Thyroid gland (tissue), 4 donors: ENCODE results near the gene NRIP2. TPM values are rescaled to one million over a fixed set of nuclear protein-coding genes. Genes with fewer than 3 reads are reported as not detected.
A peak's percentile ranks its signal among the peaks of the same experiment; 100 is the strongest.

Experiments used
- DNase-seq, 2 donors: peaks; one replicate each; pipeline ENCODE4 v3.0.0-alpha.2; 2019
- H3K27ac ChIP-seq, 3 donors: fragments of 200-600 bp; sonication (generic); 1 replicate in 2 of 3; 2 replicates in 1 of 3; pipeline ENCODE4 v1.5.1; 2016 to 2019; ENCODE audit warnings: mild to moderate bottlenecking in 1 of 3, moderate library complexity in 1 of 3
- H3K27me3 ChIP-seq: fragments of 200-600 bp; sonication (generic); one replicate; pipeline ENCODE4 v1.5.1; 2019
- H3K36me3 ChIP-seq, 2 donors: fragments of 200-600 bp; sonication (generic); one replicate each; pipeline ENCODE4 v1.5.1; 2016 to 2019
- H3K4me1 ChIP-seq, 2 donors: fragments of 200-600 bp; sonication (generic); one replicate each; pipeline ENCODE4 v1.5.1; 2017 to 2019
- H3K4me3 ChIP-seq, 3 donors: fragments of 200-600 bp; sonication (generic); replicated peaks in 1 of 3; 1 replicate in 2 of 3; 2 replicates in 1 of 3; pipeline ENCODE4 v1.5.1; 2016; ENCODE audit warnings: mild to moderate bottlenecking in 1 of 3
- H3K9me3 ChIP-seq: fragments of 200-600 bp; sonication (generic); one replicate; pipeline ENCODE4 v1.5.1; 2017
- CTCF ChIP-seq, 6 experiments: fragments of 200-600 bp in 3 of 6; fragments of 450-650 bp in 3 of 6; sonication (generic) in 3 of 6; IDR thresholded peaks; one replicate each; pipeline ENCODE4 v1.5.1; 2016 to 2019; ENCODE audit warnings: antibody characterized with exemption in 6 of 6, mild to moderate bottlenecking in 2 of 6, inconsistent platforms in 1 of 6, moderate library complexity in 1 of 6
- POLR2A ChIP-seq, 2 donors: fragments of 450-650 bp; IDR thresholded peaks; one replicate each; pipeline ENCODE4 v1.6.1; 2017; ENCODE audit warnings: antibody characterized with exemption in 2 of 2, mild to moderate bottlenecking in 2 of 2, moderate library complexity in 1 of 2
- WGBS, 2 donors: methylation state at CpG; one replicate each; pipeline ENCODE4 v1.1.5; 2017; 5-methylcytosine and 5-hydroxymethylcytosine counted together
- intact Hi-C: fragments of 100-400 bp; cut with DNase I; formaldehyde crosslinking; loops from one replicate; pipeline ENCODE4 v1.15.1; 2023
- total RNA-seq, 4 donors: library from RNA; depleted of rRNA; stranded (reverse); fragments of >200 nt; gene quantifications; one replicate each; pipeline ENCODE4 v1.2.3, GENCODE V29; 2016

NRIP2 gene
- total RNA-seq, 4 donors from 2014 or later: 0.88 to 2.1 (median 1.2) TPM

- peak; percentile 77 to 78 for DNase-seq
- WGBS, 2 donors: 52 to 60% methylated on average over 15 to 16 of the region's 16 CpGs
- TF ChIP-seq POLR2A (IDR thresholded peaks at IDR 0.05) (no peak), CTCF (IDR thresholded peaks at IDR 0.05) (no peak)
- Histone ChIP-seq H3K27ac (peak overlapping the region in 2 of 3 donors; percentile 31 to 42), H3K36me3 (peaks cover 51 to 61% of the 10 kb centered on the region in 2 donors), H3K4me3 (no peak overlapping the region), H3K27me3 (no peaks in the 10 kb centered on the region), H3K9me3 (no peaks in the 10 kb centered on the region), H3K4me1 (peaks cover 38 to 50% of the 10 kb centered on the region in 2 donors)
- intact Hi-C loops: no loop called here
Measured at GRCh38 chr12:2801044-2801783, 33.6 kb downstream of the NRIP2 start.

- DNase-seq: no peak
- Histone ChIP-seq H3K27me3 (no peaks in the 10 kb centered on the region), H3K4me3 (no peak overlapping the region), H3K4me1 (peaks cover 39 to 51% of the 10 kb centered on the region in 2 donors), H3K9me3 (no peaks in the 10 kb centered on the region), H3K36me3 (peaks cover 51 to 61% of the 10 kb centered on the region in 2 donors), H3K27ac (peak overlapping the region in 2 of 3 donors; percentile 31 to 42)
- 71 to 90% methylated on average over 3 of the region's 3 CpGs for WGBS, 2 donors
- TF ChIP-seq POLR2A (IDR thresholded peaks at IDR 0.05) (no peak), CTCF (IDR thresholded peaks at IDR 0.05) (no peak)
- intact Hi-C loops: no loop called here
Measured at GRCh38 chr12:2800046-2800570, 34.7 kb downstream of the NRIP2 start.

GRCh38 chr12:2797721-2798418 is 37.0 kb downstream of the NRIP2 start:
- H3K4me1 ChIP-seq: peaks cover 29 to 36% of the 10 kb centered on the region in 2 donors
- WGBS, 2 donors: 58 to 69% methylated on average over 6 to 7 of the region's 7 CpGs

GRCh38 chr12:2796187-2796666 is 38.6 kb downstream of the NRIP2 start:
- peaks cover 25 to 31% of the 10 kb centered on the region in 2 donors for H3K36me3 ChIP-seq
- intact Hi-C loops: no loop called here
- H3K27ac ChIP-seq: peak overlapping the region in 2 of 3 donors; percentile 62 to 92
- peaks cover 29 to 34% of the 10 kb centered on the region in 2 donors for H3K4me1 ChIP-seq
- TF ChIP-seq CTCF (IDR thresholded peaks at IDR 0.05) (peak in 2 of 6 experiments; percentile 9 to 10), POLR2A (IDR thresholded peaks at IDR 0.05) (no peak)
- WGBS, 2 donors: 6 to 7% methylated on average over 14 of the region's 14 CpGs
- H3K9me3 ChIP-seq: no peaks in the 10 kb centered on the region
- H3K27me3 ChIP-seq: no peaks in the 10 kb centered on the region
- peak overlapping the region; percentile 13 to 74 (median 59) for H3K4me3 ChIP-seq
- no peak for DNase-seq

More at GRCh38 chr12:2797721-2798418, 37.0 kb downstream of the NRIP2 start:
- Histone ChIP-seq H3K4me3 (no peak overlapping the region), H3K36me3 (peaks cover 40 to 46% of the 10 kb centered on the region in 2 donors), H3K27ac (peak overlapping the region in 1 of 3 donors; percentile 62), H3K27me3 (no peaks in the 10 kb centered on the region), H3K9me3 (no peaks in the 10 kb centered on the region)
- peak; percentile 47 to 49 for DNase-seq
- no peak for TF ChIP-seq CTCF (IDR thresholded peaks at IDR 0.05)
- TF ChIP-seq POLR2A (IDR thresholded peaks at IDR 0.05): no peak
- intact Hi-C loops: no loop called here
